HG03103 (cell line): ENCODE data around the gene PTGER4.
"Not testable (repeated sequence)": the region's sequence is repeated elsewhere in the genome, so short reads cannot be mapped to it uniquely, and the experiment has no call there.

Experiments used
- ATAC-seq: cut with Tn5 transposase; IDR thresholded peaks from one replicate; pipeline ENCODE4 v1.9.1; 2021; ENCODE audit warnings: low read depth; ENCODE audit not compliant: unreplicated experiment

The PTGER4 gene

GRCh38 chr5:40688127-40688761 lies 8.5 kb downstream of the PTGER4 start:
- peak; percentile 95 for ATAC-seq

- ATAC-seq = no peak
These were observed 9.3 kb downstream of the PTGER4 start for GRCh38 chr5:40688996-40689395.

GRCh38 chr5:40689438-40689837 lies 9.7 kb downstream of the PTGER4 start:
- ATAC-seq = peak; percentile 49

GRCh38 chr5:40690267-40690666 lies 10.6 kb downstream of the PTGER4 start:
- no peak for ATAC-seq

GRCh38 chr5:40691894-40692293 lies 12.2 kb downstream of the PTGER4 start:
- no peak for ATAC-seq

- no peak for ATAC-seq
These were observed 14.7 kb downstream of the PTGER4 start for GRCh38 chr5:40694433-40694832.

- ATAC-seq = no peak
These were observed 20.5 kb downstream of the PTGER4 start for GRCh38 chr5:40700116-40700782.

- ATAC-seq = not testable (repeated sequence)
These were observed 22.3 kb downstream of the PTGER4 start for GRCh38 chr5:40702027-40702426.

GRCh38 chr5:40705484-40705883 lies 25.8 kb downstream of the PTGER4 start:
- ATAC-seq = not testable (repeated sequence)

GRCh38 chr5:40710575-40710974 lies 30.9 kb downstream of the PTGER4 start:
- ATAC-seq = not testable (repeated sequence)

- no peak for ATAC-seq
These were observed 34.3 kb downstream of the PTGER4 start for GRCh38 chr5:40714001-40714400.

GRCh38 chr5:40716000-40716399 lies 36.3 kb downstream of the PTGER4 start:
- ATAC-seq = no peak

GRCh38 chr5:40716590-40716989 lies 36.9 kb downstream of the PTGER4 start:
- ATAC-seq = no peak

- ATAC-seq = no peak
These were observed 37.6 kb downstream of the PTGER4 start for GRCh38 chr5:40717281-40717680.

- ATAC-seq = no peak
These were observed 40.4 kb downstream of the PTGER4 start for GRCh38 chr5:40720069-40720468.

GRCh38 chr5:40722497-40722911 lies 42.8 kb downstream of the PTGER4 start:
- ATAC-seq = not testable (repeated sequence)

GRCh38 chr5:40733434-40733833 lies 53.7 kb downstream of the PTGER4 start:
- ATAC-seq = no peak

- no peak for ATAC-seq
These were observed 54.3 kb downstream of the PTGER4 start for GRCh38 chr5:40733879-40734563.

GRCh38 chr5:40734986-40735385 lies 55.3 kb downstream of the PTGER4 start:
- no peak for ATAC-seq

- no peak for ATAC-seq
These were observed 55.9 kb downstream of the PTGER4 start for GRCh38 chr5:40735609-40736008.

- no peak for ATAC-seq
These were observed 56.6 kb downstream of the PTGER4 start for GRCh38 chr5:40736103-40736875.
